HG02970 (cell line): ENCODE measurements around the gene PODXL2.

Source experiments
- ATAC-seq: cut with Tn5 transposase; IDR thresholded peaks from one replicate; pipeline ENCODE4 v1.9.1; 2021; ENCODE audit warnings: mild to moderate bottlenecking, moderate library complexity, moderate number of reproducible peaks; ENCODE audit not compliant: unreplicated experiment, low FRiP score

Gene PODXL2

DNA sequence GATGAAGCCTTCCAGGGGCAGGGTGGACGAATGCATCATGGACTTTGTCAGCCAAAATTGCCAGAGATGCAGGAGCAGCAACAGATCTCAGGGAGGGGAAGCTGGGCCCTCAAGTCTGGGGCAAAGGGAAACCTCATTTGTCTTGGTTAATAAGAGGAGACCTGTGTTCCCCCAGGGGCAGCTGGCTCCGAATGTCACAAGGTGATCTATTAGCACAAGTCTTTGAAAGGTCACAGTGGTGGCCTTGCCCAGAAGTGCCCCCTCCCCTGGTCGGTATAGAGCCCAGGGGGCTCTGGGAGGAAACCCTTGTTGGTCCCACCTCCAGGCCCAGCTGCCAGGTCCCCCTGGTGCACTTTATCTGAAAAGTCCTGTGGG, 89.9 kb downstream of the PODXL2 start:
- no peak for ATAC-seq

- no peak for ATAC-seq
These were observed 90.4 kb downstream of the PODXL2 start for GRCh38 chr3:127719369-127719768.

GRCh38 chr3:127720161-127720823, 91.3 kb downstream of the PODXL2 start:
- no peak for ATAC-seq

DNA sequence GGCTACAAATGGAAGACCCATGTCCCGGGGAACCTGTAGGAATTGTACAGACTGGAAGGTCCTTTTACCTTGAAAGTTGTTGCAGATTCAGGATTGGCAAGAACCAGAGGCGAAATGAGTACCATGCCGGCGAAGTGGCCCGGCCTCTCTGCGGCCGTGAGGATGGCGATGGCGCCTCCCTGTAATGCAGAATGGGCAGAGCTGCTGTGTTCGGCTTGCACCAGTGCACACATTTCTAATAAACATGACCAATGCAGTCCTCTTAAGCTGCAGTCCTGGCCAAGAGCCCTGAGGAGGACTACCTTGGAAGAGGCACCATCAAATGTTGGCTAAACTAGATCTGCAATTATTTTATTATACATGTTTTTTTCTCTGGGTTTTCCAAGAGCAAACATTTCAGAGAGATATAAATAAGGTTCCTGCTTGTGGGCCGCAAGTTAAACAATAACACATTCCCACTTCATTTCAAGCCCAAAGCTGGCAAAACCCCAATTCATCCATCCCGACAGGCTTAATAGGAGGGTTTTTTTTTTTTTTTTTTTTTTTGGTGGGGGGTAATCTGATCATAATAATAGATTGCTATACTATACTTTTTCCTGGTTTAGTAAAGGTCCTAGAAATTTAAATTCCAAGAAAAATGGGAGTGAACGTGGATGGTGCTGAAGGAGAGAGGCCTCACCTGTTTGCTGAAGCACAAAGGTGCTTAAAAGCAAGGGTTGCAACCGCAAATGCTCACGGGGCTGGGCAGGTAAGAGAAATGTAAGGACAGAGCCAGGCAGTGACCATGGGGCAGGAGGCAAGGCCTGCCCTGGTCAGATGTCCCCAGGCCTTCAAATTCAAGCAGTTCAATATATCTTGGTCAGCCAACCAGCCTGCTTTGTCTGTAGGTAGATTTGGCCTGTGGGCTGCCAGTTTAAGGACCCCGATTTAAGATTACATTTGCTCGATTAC, 92.3 kb downstream of the PODXL2 start:
- no peak for ATAC-seq

DNA sequence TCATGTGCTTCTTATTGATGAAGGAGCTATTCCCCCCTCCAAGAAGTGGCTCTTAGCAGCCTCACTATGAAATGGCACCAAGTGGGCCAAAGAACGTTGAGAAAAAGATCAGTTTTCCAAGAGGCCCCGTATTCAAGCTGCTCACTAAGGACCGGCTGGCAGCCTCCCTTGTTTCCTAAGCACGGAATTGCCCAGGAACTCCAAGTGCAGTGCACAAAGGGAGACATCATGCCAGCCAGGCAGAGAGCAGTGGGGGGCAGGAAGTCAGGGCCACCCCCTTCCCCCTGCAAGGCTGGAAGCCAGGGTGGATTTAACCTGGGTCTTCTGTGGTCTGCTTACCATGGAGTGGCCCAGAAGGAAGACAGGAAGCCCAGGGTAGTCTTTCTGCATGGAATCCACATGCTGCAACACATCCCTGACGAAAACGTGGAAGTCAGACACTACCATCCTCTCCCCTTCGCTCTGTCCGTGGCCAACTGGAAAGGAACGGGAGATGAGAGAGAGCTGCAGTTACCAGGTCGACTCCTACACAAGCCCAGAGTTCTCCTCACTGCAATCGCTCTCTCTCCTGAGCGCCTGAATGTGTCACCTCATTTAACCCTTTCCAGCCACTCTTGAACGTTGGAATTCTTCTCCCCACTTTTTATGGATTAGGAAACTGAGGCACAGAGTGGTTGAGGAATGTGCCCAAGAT, 93.3 kb downstream of the PODXL2 start:
- no peak for ATAC-seq
